Left hindlimb (tissue), 1 donor: Measurements from ENCODE around the gene ATP5F1C.

Experiments
- DNase-seq: peaks from one replicate; pipeline ENCODE4 v3.0.0-alpha.2; 2018

Gene ATP5F1C

DNA sequence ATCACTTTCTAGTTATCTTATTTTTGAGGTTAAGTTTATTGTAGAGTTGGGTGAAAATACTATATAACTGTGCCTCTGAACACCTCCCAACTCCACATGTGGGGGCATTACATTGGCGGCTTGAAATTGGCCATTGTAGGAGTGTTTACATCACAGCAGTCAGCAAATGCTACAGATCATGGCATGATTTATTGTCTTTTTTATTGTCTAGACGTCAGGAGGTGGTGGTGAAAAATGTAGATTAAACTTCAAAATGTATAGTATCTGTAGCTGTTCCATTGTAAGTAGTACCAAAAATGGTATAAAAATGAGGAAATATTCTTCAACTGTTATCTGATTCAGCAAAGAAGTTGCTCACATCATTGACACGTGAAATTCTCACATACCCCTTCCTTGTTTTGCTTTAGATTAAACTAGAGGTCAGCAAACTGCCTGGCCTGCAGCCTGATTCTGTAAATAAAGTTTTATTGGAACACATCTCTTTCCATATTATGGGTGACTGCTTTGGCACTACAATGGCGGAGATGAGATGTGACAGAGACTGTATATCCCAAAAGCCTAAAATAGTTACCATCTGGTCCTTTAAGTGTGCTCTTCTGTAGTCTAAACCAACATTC is 65.4 kb downstream of the ATP5F1C start:
- no peak for DNase-seq

DNA sequence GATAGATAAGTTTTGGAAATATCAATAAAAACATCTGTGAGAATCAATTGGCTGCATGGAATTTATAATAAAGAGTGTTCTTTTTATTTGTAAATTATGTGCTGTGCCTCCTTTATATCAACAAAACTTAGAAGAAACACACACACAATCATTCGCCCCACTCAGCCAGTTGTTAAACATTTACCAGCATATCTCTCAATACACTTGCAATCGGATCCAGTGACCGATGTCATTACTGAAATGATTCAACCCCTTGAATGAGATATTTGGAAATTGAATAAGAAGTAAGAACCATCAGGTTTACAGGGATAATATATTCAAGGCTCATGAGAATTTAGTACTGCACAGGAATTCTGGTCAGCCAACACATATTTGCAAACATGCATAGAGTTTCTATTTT is 65.9 kb downstream of the ATP5F1C start:
- DNase-seq: no peak

DNA sequence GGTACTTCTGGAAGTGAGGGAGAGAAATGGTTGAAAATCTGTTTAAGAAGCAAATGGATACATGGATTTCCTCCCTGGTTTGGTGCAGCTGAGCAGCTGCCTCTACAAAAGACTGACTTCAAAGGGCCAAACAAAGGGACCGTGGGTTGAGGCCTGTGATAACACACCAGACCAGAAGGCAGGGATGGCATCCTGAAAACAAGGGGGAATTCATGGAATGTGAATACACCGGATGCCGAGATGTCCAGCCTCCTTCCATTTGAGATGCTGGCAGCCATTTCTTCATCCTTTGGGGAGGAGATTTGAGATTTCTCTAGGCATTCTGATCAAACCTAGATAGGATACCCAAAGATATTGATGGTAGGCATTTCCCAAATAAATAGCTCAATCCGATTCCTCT is 67.2 kb downstream of the ATP5F1C start:
- DNase-seq: no peak

DNA sequence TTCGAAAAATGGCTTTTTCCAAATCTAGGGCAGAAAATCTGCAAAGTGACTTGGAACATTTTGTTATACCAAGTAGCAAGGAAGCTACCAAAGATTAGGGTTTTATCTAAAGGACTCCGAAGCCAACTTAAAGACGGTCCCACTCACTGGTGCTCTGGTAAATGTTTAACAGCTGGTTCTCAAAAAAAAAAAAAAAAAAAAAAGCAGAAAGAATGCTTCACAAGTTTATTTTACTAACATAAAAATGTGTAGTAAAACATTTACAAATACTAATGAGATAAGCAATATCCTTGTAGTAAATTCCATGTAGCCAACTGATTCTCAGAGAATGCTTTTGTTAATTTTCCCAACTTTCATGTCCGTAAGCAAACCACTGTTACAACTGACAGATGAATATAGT is 68.7 kb downstream of the ATP5F1C start:
- DNase-seq: no peak

DNA sequence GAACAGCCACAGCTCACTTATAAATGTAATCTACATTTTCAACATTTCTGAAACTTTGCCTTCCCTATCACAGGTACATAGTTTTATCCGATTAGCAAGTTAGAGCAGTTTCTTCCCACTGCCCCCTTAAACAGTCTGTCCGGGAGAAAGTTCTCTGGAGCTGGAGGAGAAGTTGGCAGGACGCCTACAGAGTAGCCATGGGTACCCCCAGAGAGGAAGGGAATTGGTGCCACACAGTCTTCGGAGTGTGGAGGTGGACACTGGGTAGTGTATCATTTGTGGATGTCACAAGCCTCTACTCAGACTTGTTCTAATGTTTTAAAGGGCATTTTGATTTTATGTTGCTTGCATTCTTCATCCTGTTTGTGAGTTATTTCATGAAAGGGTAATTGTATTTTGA is 69.3 kb downstream of the ATP5F1C start:
- DNase-seq: no peak
